A673 (cell line): ENCODE data around the gene PRXL2A. TPM values are rescaled to one million over a fixed set of nuclear protein-coding genes. Genes with fewer than 3 reads are reported as not detected.

Experiments
- BruUV-seq: library from RNA; stranded (reverse); fragments of 400-500 nt; replicated peaks from 2 replicates; lab custom pipeline; 2021; lab: Mats Ljungman, UMichigan
- CTCF ChIA-PET: fragments of 300-600 bp; sonication (Branson Sonifier 250); formaldehyde crosslinking; loops from one replicate; lab custom pipeline; 2022; ENCODE audit warnings: antibody characterized with exemption; lab: Charles Lee
- POLR2A ChIA-PET: fragments of 300-600 bp; sonication (Branson Sonifier 250); formaldehyde crosslinking; loops from one replicate; lab custom pipeline; 2022; ENCODE audit warnings: antibody characterized with exemption; ENCODE audit not compliant: low non-redundant PET; lab: Charles Lee
- DNase-seq: peaks from one replicate; pipeline ENCODE4 v3.0.0-alpha.2; 2015; ENCODE audit warnings: low spot score
- H3K27ac ChIP-seq: fragments of 200-600 bp; sonication (generic); 2 replicates; pipeline ENCODE4 v1.5.1; 2016; ENCODE audit warnings: mixed run types, low read depth, mild to moderate bottlenecking, mixed read lengths, antibody characterized with exemption, low read length; ENCODE audit not compliant: poor library complexity, severe bottlenecking
- H3K27me3 ChIP-seq: fragments of 200-600 bp; sonication (generic); replicated peaks from 2 replicates; pipeline ENCODE4 v1.6.1; 2017; ENCODE audit warnings: mixed run types, low read depth, mild to moderate bottlenecking, mixed read lengths, antibody characterized with exemption, low read length; ENCODE audit not compliant: insufficient read depth, poor library complexity
- H3K36me3 ChIP-seq: fragments of 200-600 bp; sonication (generic); 2 replicates; pipeline ENCODE4 v1.6.1; 2016; ENCODE audit warnings: mixed run types, mild to moderate bottlenecking, mixed read lengths, antibody characterized with exemption, low read length; ENCODE audit not compliant: insufficient read depth, poor library complexity, severe bottlenecking
- H3K4me1 ChIP-seq: fragments of 200-600 bp; sonication (generic); 2 replicates; pipeline ENCODE4 v1.6.1; 2017; ENCODE audit warnings: mixed run types, mild to moderate bottlenecking, mixed read lengths, antibody characterized with exemption, low read length; ENCODE audit not compliant: insufficient read depth, poor library complexity, severe bottlenecking
- H3K4me3 ChIP-seq: fragments of 200-600 bp; sonication (generic); 2 replicates; pipeline ENCODE4 v1.5.1; 2016; ENCODE audit warnings: low read depth, mixed run types, mild to moderate bottlenecking, mixed read lengths, low read length; ENCODE audit not compliant: poor library complexity, severe bottlenecking
- H3K9me3 ChIP-seq: fragments of 200-600 bp; sonication (generic); 2 replicates; pipeline ENCODE4 v1.6.1; 2016; ENCODE audit warnings: mixed run types, low read depth, mild to moderate bottlenecking, mixed read lengths, antibody characterized with exemption, low read length; ENCODE audit not compliant: poor library complexity, severe bottlenecking
- CTCF ChIP-seq: fragments of 300-800, 200-600 bp; sonication (generic); conservative IDR thresholded peaks from 2 replicates; pipeline ENCODE4 v1.5.1; 2017; ENCODE audit warnings: low read depth, mild to moderate bottlenecking, antibody characterized with exemption, low read length, moderate library complexity, mixed read lengths
- EZH2 ChIP-seq: fragments of 200-600 bp; sonication (generic); IDR thresholded peaks from 2 replicates; pipeline ENCODE4 v1.6.1; 2017; ENCODE audit warnings: borderline replicate concordance, low read depth, mild to moderate bottlenecking, mixed read lengths, antibody characterized with exemption, low read length; ENCODE audit not compliant: poor library complexity, severe bottlenecking
- intact Hi-C: fragments of 100-400 bp; cut with micrococcal nuclease; formaldehyde crosslinking; loops from one replicate; pipeline ENCODE4 v1.10.0; 2022; ENCODE audit not compliant: unreplicated experiment
- total RNA-seq: library from RNA; stranded (reverse); gene quantifications from 2 replicates; pipeline ENCODE4 v1.2.3, GENCODE V29; 2021

The PRXL2A gene
- total RNA-seq, 1 experiment from 2014 or later = 100 TPM

- Histone ChIP-seq H3K27me3 (no peaks in the 10 kb centered on the region), H3K4me3 (no peak overlapping the region), H3K4me1 (peaks cover 15% of the 10 kb centered on the region), H3K27ac (no peak overlapping the region), H3K36me3 (peaks cover 6% of the 10 kb centered on the region), H3K9me3 (no peaks in the 10 kb centered on the region)
- ChIA-PET POLR2A (no interaction called here), CTCF (no interaction called here)
- BruUV-seq = no TSS peak
- no peak for DNase-seq
- TF ChIP-seq CTCF (no peak), EZH2 (no peak)
- intact Hi-C loops = no loop called here
Observed at GRCh38 chr10:80484676-80485075, 76.3 kb downstream of the PRXL2A start.

GRCh38 chr10:80485076-80485945, 77.0 kb downstream of the PRXL2A start:
- ChIA-PET CTCF (no interaction called here), POLR2A (no interaction called here)
- Histone ChIP-seq H3K36me3 (peaks cover 8% of the 10 kb centered on the region), H3K27me3 (no peaks in the 10 kb centered on the region), H3K4me3 (no peak overlapping the region), H3K4me1 (peaks cover 15% of the 10 kb centered on the region), H3K27ac (no peak overlapping the region), H3K9me3 (no peaks in the 10 kb centered on the region)
- TF ChIP-seq CTCF (no peak), EZH2 (no peak)
- no peak for DNase-seq
- intact Hi-C loops = no loop called here
- no TSS peak for BruUV-seq

GRCh38 chr10:80485946-80486764, 77.8 kb downstream of the PRXL2A start:
- BruUV-seq = no TSS peak
- DNase-seq = no peak
- H3K36me3 ChIP-seq = peaks cover 8% of the 10 kb centered on the region
- H3K4me1 ChIP-seq = peaks cover 15% of the 10 kb centered on the region
- ChIA-PET CTCF (no interaction called here), POLR2A (no interaction called here)
- no peaks in the 10 kb centered on the region for H3K9me3 ChIP-seq
- TF ChIP-seq EZH2 (no peak), CTCF (no peak)
- H3K27me3 ChIP-seq = no peaks in the 10 kb centered on the region
- H3K4me3 ChIP-seq = no peak overlapping the region
- intact Hi-C loops = no loop called here
- H3K27ac ChIP-seq = peak overlapping the region; percentile 48

Other genes starting within 250 kb of the PRXL2A start
- gene ANXA11, start 203.0 kb upstream of the PRXL2A start, total RNA-seq = 118 and 119 TPM in 2 replicates
- not detected in 2 replicates for gene MAT1A, start 118.9 kb upstream of the PRXL2A start, total RNA-seq
- gene DYDC1, start 51.8 kb upstream of the PRXL2A start, total RNA-seq = not detected in 2 replicates
- not detected in 2 replicates for gene DYDC2, start 51.8 kb upstream of the PRXL2A start, total RNA-seq
- gene TSPAN14, start 45.8 kb downstream of the PRXL2A start, total RNA-seq = 50.4 and 55.8 TPM in 2 replicates
- gene SH2D4B, start 129.4 kb downstream of the PRXL2A start, total RNA-seq = 0.07 and 0.19 TPM in 2 replicates